CD4-positive, alpha-beta T cell treated with Interleukin-6 at 100 ng/mL for 8 hours (primary cell): Measurements from ENCODE around the gene NFE2L2.
"Not testable (repeated sequence)": the region's sequence is repeated elsewhere in the genome, so short reads cannot be mapped to it uniquely, and the experiment has no call there.

Experiments used
- DNase-seq: peaks from one replicate; pipeline ENCODE4 v3.0.0-alpha.2; 2020; ENCODE audit warnings: mixed read lengths, low spot score

Gene NFE2L2

GRCh38 chr2:177234267-177234666 lies 30.3 kb downstream of the NFE2L2 start:
- no peak for DNase-seq

- no peak for DNase-seq
These were observed 32.3 kb downstream of the NFE2L2 start for GRCh38 chr2:177232098-177232704.

DNA sequence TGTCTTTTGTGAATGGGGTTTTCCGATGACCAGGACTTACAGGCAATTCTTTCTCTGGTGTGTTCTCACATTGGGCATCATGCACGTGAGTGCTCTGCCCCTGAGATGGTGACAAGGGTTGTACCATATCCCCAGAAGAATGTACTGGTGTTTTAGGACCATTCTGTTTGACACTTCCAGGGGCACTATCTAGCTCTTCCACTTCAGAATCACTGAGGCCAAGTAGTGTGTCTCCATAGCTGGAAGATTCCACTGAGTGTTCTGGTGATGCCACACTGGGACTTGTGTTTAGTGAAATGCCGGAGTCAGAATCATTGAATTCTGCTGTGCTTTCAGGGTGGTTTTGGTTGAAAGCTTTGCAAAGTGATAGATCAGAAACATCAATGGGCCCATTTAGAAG lies 33.3 kb downstream of the NFE2L2 start:
- DNase-seq, result no peak

GRCh38 chr2:177229442-177230242 lies 34.9 kb downstream of the NFE2L2 start:
- no peak for DNase-seq

DNA sequence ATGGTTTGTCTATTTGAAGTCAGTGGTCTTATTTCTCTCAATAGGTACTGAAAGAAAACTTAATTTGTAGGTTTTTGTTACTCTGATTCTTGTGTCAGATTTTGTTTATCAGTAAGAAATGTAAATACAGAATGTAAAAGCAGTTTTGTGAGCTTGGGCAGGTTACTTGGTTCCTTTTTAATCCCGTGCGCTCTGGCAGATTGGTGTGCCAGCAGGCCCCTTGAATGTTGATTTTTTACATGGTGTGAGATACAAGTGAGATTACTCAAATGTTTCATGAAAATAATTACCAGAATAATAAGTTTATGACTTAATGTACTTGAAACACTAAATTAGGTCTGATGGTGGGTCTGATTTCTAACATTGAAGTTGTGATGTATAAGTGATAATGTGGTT lies 38.6 kb downstream of the NFE2L2 start:
- DNase-seq, result no peak

DNA sequence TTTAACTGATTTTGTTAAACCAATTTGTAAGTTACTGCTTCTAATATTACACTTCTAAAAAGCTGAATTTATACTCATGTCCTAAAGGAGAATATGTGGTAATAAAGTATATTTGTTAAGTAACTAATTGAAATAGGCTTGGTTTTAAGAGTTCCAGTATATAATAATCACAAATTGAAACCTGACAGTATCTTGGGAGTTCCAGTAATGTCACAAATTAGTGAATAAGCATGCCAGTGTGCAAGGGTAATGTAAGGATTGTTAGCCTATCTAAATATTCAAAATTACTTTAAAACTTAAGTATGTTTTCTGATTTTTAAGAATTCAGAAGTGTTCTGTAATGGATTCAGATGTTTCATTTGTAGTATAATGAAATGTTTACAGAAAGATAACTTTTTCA lies 41.1 kb downstream of the NFE2L2 start:
- not testable (repeated sequence) for DNase-seq

DNA sequence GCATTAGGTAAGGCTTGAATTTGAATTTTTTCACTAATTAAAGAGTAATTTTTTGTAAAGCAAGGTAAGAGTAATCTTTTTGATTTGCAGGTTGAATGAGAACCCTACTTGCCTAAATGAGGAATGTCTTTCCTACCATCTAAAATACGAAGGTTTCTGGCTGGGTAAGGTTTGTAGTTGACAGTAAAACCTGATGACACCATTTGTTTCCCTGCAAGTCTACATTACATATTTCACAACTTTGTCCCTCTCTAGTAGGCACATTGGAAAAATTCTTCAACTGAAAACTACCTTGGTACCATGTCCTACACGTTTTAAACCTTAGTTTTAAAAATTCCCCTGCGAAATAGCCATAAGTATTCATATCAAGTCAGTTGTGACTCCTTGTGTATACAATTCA lies 42.6 kb downstream of the NFE2L2 start:
- no peak for DNase-seq

DNA sequence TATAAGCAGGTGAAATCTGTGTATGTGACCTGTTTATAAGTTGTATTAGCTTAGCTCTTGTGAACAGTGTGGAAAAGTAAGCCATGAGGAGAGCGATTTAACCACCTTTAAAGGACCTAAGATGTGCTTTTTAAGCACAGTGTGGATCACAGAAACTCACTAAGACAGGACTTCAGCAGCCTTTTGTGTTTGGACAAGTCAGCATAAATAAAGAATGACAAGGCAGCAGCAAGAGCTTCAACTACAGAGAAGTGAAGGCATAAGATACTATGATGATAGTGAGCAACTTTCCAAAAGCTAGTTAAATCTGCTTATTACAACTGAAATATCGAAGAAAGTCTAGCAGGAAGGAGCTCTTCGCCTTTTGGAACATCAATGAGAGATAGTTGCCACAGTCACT lies 43.0 kb downstream of the NFE2L2 start:
- no peak for DNase-seq

- DNase-seq, result not testable (repeated sequence)
These were observed 44.7 kb downstream of the NFE2L2 start for GRCh38 chr2:177219787-177220186.

DNA sequence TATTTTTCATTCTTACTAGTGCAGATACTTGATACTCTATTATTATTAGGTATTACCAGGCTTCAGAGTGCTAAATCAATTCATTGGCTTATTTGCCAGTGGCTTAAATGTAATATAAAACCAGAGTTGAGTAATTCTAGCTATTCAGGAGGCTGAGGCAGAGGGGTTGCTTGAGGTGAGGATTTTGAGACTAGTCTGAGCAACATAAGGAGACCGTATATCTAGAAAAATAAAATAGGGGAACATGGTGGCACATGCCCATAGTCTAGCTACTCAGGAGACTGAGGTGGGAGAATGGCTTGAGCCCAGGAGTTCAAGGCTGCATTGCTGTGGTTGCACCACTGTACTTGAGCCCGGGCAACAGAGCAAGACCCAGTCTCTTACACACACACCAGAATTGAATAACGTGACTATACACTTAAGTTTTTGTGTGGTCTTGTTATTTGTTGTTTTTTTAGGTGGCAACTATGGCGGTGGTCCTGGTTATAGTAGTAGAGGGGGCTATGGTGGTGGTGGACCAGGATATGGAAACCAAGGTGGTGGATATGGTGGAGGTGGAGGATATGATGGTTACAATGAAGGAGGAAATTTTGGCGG lies 47.2 kb downstream of the NFE2L2 start:
- no peak for DNase-seq

DNA sequence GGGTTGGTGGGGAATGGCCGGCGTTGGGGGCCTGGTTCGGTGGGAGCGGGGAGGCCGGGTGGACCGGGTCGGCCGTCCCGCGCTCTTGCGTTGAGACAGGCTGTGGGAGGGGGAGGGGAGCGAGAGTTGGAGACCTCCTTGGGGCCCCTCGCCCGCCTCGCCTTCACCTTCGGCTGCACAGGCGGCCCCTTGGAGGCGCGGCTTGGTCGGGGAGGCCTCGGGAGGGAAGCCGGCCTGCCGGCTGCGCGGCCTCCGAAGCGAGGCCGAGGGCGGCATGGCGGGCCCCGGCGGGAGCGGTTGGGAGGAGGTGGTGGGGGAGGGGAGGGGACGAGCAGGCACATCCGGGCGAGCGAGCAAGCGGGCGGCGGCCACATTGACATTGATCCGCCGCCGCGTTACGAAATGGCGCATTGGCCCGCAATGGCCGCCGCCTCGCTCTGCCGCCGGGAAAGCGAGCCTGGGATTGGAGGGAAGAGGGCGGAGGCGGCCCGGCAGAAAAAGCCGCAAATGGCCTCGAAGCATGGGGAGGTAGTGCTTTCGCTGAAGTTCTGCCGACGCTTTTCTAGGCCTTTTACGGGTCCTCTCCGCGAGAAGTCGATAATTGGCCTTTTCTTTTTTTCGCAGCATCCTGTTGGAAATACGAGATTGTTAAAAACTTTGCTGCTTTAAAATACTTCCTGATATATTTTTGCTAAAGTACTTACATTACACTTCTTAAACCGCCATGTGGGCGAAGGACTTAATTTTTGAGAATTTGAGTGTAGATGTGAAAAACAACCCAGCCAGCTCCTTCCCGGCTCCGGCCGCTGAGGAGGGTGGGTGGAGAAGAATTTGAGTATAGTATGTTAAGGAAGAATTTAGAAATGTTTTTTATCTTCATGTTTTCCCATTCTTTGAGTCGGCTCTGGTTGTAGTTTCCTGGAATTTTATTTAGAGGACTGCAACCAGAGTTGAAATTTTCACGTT lies 51.4 kb downstream of the NFE2L2 start:
- DNase-seq, result peak; percentile 87

GRCh38 chr2:177212106-177212890 lies 52.2 kb downstream of the NFE2L2 start, which contains the start of gene HNRNPA3:
TSS of gene HNRNPA3 (plus strand) at chr2:177212794. CDS start at chr2:177212800, 6 bp downstream.
- DNase-seq, result peak; percentile 99

- DNase-seq, result no peak
These were observed 52.9 kb downstream of the NFE2L2 start for GRCh38 chr2:177211576-177212105.

GRCh38 chr2:177211169-177211568 lies 53.4 kb downstream of the NFE2L2 start:
- no peak for DNase-seq

DNA sequence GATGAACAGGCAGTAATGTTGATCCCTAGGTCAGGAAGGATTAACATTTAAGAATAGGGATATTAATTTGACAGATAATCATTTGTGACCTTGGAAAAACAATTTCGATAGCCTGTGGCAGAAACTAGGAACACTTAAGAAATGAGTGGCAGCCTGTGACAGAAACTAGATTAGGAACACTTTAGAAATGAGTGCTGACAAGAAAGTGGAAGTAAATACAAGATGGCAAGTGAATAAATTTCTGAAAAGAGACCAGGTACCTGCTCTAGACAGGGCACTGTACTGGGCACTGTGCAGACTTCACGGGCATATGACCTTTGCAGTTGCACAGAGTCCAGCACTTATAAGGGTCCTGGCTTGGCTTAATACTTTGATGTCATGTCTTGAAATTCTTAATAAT lies 57.4 kb downstream of the NFE2L2 start:
- DNase-seq, result no peak

DNA sequence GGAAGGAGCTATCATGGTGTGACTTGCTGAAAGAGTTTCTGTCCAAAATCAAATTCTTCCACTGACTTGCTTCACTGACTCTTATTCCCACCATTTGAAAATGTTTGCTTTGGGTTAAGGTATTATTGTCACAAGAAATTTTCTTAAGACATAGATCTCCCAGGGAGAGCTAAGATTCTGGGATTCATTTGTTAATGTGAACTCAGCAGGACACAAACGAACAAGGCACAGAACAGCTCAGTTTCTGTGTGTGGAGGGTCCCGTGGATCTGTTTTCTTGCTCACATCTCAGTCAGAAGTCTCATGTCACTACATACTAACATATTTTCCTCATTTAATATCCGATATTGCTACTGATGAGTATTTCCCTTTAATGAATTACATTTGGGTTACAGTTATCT lies 60.1 kb downstream of the NFE2L2 start:
- no peak for DNase-seq

GRCh38 chr2:177201919-177202346 lies 62.6 kb downstream of the NFE2L2 start:
- DNase-seq, result no peak

- not testable (repeated sequence) for DNase-seq
These were observed 64.1 kb downstream of the NFE2L2 start for GRCh38 chr2:177200419-177200818.

GRCh38 chr2:177195194-177195593 lies 69.3 kb downstream of the NFE2L2 start:
- DNase-seq, result no peak

- no peak for DNase-seq
These were observed 71.3 kb downstream of the NFE2L2 start for GRCh38 chr2:177193240-177193639.

DNA sequence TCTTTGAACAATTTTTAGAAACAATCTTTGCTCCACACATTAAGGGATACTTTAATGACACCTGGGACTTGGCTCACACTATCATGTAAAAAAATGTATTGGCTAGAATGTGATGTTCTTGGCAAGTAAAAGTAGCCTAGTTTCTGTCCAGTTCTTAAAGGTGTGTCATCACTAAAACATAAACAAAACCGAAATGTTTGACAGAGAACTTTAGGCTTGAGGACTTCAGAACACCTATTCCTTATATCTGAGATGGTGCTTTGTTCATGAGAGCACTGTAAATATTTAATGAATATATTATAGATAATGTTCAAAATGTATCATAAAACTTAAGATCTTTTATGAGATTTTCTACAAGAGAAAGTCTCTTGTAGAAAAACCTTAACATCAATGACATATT lies 71.7 kb downstream of the NFE2L2 start:
- no peak for DNase-seq
